Measurements from ENCODE around the gene SLF2.

DNA sequence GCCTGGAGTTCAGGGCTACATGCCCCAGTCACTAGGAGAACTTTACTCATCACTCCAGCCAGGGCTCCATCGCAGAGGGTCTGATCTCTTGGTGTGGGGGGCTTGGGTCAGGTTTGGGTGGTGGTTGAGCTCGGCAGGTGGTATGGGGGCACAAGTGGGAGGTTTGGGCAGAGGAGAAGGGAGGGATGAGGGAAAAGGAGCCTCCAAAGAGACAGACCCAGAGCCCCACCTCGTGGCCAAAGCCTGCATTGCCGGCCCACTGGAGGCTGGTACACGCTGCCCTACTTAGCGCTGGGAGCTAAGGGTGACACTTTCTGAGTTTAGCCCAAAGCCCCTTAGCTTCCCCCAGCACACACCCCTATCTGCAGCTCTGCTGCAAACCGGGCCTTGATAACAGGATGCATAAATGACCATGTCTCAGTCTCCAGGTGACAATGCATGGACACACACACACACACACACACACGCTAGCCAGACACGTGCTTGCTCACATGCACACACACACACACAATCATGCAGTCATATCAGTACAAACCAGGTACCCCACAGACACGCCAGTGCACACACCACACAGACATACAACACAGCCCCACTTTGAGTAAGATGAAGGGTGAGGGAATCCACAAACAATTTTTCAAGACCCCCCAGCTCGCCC lies 101.6 kb downstream of the SLF2 start:
- TF ChIP-seq, protein P1, sequence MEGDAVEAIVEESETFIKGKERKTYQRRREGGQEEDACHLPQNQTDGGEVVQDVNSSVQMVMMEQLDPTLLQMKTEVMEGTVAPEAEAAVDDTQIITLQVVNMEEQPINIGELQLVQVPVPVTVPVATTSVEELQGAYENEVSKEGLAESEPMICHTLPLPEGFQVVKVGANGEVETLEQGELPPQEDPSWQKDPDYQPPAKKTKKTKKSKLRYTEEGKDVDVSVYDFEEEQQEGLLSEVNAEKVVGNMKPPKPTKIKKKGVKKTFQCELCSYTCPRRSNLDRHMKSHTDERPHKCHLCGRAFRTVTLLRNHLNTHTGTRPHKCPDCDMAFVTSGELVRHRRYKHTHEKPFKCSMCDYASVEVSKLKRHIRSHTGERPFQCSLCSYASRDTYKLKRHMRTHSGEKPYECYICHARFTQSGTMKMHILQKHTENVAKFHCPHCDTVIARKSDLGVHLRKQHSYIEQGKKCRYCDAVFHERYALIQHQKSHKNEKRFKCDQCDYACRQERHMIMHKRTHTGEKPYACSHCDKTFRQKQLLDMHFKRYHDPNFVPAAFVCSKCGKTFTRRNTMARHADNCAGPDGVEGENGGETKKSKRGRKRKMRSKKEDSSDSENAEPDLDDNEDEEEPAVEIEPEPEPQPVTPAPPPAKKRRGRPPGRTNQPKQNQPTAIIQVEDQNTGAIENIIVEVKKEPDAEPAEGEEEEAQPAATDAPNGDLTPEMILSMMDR (IDR thresholded peaks at IDR 0.05), result peak; percentile 79
- TF ChIP-seq ZNF121 (CRISPR knock-in tag; IDR thresholded peaks at IDR 0.05) (no peak), SP1 (CRISPR knock-in tag; conservative IDR thresholded peaks at IDR 0.05) (no peak)
- TF ChIP-seq, protein P2, sequence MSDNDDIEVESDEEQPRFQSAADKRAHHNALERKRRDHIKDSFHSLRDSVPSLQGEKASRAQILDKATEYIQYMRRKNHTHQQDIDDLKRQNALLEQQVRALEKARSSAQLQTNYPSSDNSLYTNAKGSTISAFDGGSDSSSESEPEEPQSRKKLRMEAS (CRISPR knock-in tag; IDR thresholded peaks at IDR 0.05), result no peak
- TF ChIP-seq, protein P3, sequence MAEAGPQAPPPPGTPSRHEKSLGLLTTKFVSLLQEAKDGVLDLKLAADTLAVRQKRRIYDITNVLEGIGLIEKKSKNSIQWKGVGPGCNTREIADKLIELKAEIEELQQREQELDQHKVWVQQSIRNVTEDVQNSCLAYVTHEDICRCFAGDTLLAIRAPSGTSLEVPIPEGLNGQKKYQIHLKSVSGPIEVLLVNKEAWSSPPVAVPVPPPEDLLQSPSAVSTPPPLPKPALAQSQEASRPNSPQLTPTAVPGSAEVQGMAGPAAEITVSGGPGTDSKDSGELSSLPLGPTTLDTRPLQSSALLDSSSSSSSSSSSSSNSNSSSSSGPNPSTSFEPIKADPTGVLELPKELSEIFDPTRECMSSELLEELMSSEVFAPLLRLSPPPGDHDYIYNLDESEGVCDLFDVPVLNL (CRISPR knock-in tag; IDR thresholded peaks at IDR 0.05; ENCODE audit: borderline replicate concordance, low read depth), result no peak
- TF ChIP-seq, protein P4, sequence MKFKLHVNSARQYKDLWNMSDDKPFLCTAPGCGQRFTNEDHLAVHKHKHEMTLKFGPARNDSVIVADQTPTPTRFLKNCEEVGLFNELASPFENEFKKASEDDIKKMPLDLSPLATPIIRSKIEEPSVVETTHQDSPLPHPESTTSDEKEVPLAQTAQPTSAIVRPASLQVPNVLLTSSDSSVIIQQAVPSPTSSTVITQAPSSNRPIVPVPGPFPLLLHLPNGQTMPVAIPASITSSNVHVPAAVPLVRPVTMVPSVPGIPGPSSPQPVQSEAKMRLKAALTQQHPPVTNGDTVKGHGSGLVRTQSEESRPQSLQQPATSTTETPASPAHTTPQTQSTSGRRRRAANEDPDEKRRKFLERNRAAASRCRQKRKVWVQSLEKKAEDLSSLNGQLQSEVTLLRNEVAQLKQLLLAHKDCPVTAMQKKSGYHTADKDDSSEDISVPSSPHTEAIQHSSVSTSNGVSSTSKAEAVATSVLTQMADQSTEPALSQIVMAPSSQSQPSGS (CRISPR knock-in tag; IDR thresholded peaks at IDR 0.05; ENCODE audit: borderline replicate concordance, low read depth), result no peak
- TF ChIP-seq, protein P5, sequence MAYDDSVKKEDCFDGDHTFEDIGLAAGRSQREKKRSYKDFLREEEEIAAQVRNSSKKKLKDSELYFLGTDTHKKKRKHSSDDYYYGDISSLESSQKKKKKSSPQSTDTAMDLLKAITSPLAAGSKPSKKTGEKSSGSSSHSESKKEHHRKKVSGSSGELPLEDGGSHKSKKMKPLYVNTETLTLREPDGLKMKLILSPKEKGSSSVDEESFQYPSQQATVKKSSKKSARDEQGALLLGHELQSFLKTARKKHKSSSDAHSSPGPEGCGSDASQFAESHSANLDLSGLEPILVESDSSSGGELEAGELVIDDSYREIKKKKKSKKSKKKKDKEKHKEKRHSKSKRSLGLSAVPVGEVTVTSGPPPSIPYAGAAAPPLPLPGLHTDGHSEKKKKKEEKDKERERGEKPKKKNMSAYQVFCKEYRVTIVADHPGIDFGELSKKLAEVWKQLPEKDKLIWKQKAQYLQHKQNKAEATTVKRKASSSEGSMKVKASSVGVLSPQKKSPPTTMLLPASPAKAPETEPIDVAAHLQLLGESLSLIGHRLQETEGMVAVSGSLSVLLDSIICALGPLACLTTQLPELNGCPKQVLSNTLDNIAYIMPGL (CRISPR knock-in tag; IDR thresholded peaks at IDR 0.05), result no peak
- TF ChIP-seq, protein P6, sequence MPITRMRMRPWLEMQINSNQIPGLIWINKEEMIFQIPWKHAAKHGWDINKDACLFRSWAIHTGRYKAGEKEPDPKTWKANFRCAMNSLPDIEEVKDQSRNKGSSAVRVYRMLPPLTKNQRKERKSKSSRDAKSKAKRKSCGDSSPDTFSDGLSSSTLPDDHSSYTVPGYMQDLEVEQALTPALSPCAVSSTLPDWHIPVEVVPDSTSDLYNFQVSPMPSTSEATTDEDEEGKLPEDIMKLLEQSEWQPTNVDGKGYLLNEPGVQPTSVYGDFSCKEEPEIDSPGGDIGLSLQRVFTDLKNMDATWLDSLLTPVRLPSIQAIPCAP (CRISPR knock-in tag; IDR thresholded peaks at IDR 0.05), result no peak

Measured in WTC11 (cell line).